AG10803 (cell line): ENCODE measurements around the gene PRRT3.

ENCODE experiments used
- DNase-seq: peaks from one replicate; pipeline ENCODE4 v3.0.0; 2010; ENCODE audit warnings: low read depth
- H3K4me3 ChIP-seq: 2 replicates; pipeline ENCODE4 v1.5.1; 2011; ENCODE audit warnings: mild to moderate bottlenecking, low read length, control low read depth
- TF ChIP-seq, protein P1 (sequence below): conservative IDR thresholded peaks from 2 replicates; pipeline ENCODE4 v1.5.1; 2011; ENCODE audit warnings: mild to moderate bottlenecking, low read length, control low read depth, inconsistent platforms

The PRRT3 gene

DNA sequence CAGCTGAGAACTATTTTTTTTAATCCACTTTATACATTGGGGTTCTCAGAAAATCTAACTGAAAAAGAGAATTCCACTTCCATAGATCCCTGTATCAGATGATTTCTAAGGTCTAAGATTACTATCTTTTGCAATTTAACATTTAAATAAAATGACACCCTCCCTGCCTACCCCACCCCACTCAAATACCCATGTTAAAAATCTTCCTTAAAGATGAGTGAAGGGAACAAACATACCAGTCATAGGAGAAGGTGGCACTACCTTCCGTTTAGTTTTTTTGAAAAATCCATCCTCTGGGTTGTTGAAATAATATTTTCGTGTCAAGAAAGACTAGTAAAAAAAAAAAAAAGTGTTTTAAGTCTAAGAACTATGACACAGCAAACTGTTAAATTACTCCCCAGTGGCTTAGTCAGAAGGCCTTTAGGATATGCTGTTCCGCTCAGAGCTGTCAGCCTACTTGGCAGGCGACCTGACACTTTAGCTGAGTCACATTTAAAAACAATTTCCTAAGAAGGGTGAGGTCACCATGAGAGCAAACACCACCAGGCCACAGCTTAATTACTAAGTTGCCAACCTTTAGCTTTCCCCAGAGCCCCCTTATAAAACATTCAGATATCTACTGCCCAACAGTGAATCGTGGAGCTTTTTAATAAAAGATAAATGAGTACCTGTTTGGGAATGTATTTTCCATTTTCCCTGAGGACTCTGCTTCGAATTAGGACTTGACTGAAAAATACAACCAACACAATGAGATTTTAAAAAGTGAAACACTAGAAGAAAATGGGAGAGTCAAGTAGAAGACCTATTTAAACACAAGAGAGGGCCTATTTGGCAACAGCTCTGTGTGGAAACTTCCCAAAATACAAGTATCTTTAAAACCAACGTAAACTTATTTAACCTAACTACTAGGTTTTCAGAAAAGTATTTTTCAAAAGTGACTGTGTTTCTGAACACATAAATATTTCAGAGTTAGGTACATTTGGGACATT lies 24.8 kb upstream of the PRRT3 start:
- peak; percentile 99 for DNase-seq
- TF ChIP-seq, protein P1, sequence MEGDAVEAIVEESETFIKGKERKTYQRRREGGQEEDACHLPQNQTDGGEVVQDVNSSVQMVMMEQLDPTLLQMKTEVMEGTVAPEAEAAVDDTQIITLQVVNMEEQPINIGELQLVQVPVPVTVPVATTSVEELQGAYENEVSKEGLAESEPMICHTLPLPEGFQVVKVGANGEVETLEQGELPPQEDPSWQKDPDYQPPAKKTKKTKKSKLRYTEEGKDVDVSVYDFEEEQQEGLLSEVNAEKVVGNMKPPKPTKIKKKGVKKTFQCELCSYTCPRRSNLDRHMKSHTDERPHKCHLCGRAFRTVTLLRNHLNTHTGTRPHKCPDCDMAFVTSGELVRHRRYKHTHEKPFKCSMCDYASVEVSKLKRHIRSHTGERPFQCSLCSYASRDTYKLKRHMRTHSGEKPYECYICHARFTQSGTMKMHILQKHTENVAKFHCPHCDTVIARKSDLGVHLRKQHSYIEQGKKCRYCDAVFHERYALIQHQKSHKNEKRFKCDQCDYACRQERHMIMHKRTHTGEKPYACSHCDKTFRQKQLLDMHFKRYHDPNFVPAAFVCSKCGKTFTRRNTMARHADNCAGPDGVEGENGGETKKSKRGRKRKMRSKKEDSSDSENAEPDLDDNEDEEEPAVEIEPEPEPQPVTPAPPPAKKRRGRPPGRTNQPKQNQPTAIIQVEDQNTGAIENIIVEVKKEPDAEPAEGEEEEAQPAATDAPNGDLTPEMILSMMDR: no peak
- H3K4me3 ChIP-seq: no peak overlapping the region

DNA sequence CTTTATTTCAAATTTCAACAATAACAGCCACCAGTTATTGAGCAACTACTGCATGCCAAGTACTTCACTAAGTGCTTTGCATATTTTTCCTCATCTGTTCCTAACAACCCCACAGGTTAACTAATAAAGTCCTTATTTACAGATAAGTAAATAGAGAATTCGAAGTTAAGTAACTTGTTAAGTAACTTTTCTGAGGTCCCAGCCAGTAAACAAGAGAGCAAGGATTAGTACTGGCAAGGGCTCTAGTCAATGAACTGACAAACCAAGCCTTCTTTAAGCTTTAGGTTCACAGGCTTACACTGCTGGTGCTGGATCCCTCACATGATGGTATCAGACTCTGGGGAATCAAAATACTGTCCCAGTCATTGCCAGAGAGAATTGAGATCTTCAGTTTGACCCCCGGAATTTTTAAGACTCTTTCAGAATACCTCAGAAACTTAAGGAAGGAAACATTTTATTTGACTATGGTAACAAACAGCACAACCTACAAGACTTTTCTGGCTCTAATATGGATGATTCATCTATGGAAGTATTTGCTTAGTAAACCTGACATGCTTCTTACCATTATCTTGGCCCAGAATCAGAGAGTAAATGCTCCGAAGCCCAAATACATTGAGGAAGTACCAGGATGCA lies 17.9 kb upstream of the PRRT3 start:
- H3K4me3 ChIP-seq: no peak overlapping the region
- peak; percentile 85 for DNase-seq
- TF ChIP-seq, protein P1: no peak

DNA sequence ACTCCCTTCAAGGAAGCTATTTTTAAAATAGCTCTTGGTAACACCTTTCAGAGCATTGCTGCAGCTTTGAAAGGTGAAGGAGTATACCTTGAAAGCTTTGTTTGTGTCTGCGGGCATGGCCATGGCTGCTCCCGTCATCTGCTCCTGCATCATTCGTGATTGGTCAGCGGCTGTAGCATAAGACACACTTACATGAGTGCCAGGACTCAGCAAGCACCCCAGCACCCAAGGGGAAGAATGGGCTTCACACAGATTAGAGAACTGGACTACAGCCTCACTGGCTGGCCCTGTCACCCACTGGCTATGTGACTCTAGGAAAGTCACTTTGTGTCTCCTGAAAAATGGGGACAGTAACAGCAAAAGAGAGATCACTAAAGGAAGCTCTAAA lies 17.4 kb upstream of the PRRT3 start:
- H3K4me3 ChIP-seq: no peak overlapping the region
- TF ChIP-seq, protein P1: no peak
- DNase-seq: no peak

DNA sequence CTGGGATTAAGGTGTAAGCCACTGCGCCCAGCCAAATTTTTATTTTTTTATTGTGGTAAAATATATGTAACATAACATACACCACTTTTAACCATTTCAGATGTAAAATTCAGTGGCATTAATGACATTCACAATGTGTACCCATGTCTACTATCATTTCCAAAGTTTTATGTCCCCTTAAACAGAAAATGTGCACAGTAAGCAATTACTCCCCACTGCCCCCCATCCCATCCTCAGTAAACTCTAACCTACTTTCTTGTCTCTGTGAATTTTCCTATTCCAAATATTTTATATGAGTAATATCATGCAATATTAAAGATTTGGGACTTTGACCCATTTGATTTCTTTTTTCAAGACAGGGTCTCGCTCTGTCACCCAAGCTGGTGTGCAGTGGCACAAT lies 14.6 kb upstream of the PRRT3 start:
- TF ChIP-seq, protein P1: no peak
- no peak for DNase-seq

DNA sequence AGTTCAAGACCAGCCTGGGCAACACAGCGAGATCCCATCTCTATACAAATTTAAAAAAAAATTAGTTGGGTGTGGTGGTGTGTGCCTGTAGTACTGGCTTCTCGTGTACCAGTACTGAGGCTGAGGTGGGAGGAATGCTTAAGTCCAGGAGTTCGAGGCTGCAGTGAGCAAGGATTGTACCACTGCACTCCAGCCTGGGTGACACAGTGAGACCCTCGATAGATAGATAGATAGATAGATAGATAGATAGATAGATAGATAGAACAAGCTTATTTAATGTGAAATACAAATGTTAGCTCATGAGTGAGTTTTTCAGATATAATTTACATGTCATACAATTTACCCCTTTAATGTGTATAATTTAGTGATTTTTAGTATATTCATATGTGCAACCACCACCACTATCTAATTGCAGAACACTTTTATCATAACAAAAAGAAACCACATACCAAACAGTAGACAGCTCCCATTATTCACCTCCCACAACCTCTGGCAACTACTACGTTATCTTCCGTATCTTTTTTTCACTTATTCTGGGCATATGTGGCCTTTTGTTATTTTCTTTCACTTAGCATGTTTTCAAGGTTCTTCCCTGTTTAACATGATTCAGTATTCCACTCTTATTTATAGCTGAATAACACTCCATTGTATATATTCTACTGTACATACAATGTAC lies 13.1 kb upstream of the PRRT3 start:
- DNase-seq: no peak
- TF ChIP-seq, protein P1: no peak
- no peak overlapping the region for H3K4me3 ChIP-seq

More for the DNA sequence above, 14.6 kb upstream of the PRRT3 start:
- no peak overlapping the region for H3K4me3 ChIP-seq

DNA sequence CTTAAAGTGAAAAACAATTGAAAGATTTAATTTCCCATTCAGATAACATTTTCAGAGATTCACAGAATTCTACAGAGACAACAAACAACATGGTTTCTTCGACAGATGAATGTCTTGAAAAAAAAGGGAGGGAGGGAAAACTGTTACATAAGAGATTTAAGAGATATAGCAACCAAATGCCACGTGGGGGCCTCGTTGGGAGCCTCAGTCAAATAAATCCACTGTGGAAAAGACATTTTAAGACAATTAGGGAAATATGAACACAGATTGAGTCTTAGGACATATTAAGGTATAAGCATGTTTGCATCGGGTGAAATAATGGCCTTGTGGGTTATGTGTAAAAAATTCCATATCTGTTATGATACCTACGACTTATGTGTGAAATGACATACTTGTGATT lies 5.0 kb upstream of the PRRT3 start:
- no peak overlapping the region for H3K4me3 ChIP-seq
- TF ChIP-seq, protein P1: peak; percentile 31
- peak; percentile 33 for DNase-seq
